GM12878 (cell line): ENCODE results near the gene GSK3A. TPM values are rescaled to one million over a fixed set of nuclear protein-coding genes. Genes with fewer than 3 reads are reported as not detected.

ENCODE experiments used
- ATAC-seq: fragments of 200-7000 bp; cut with Tn5 transposase; 3 replicates; pipeline ENCODE4 v1.9.1; 2020; ENCODE audit warnings: mild to moderate bottlenecking, moderate library complexity
- BruUV-seq: library from RNA; stranded (reverse); fragments of 400-500 nt; replicated peaks from 2 replicates; lab custom pipeline; 2021; lab: Mats Ljungman, UMichigan
- CTCF ChIA-PET: fragments of 300-600 bp; sonication (Branson Sonifier 250); formaldehyde crosslinking; extraction: SDS; loops from one replicate; lab custom pipeline; 2021; ENCODE audit warnings: inconsistent platforms; lab: Yijun Ruan, JAX
- POLR2A ChIA-PET: fragments of 350-600 bp; formaldehyde crosslinking; extraction: SDS; loops from one replicate; lab custom pipeline; 2021; ENCODE audit warnings: inconsistent platforms; lab: Charles Lee
- RAD21 ChIA-PET: fragments of 300-600 bp; sonication (Branson Sonifier 250); formaldehyde crosslinking; loops from one replicate; lab custom pipeline; 2023; ENCODE audit warnings: antibody characterized with exemption; ENCODE audit not compliant: unreplicated experiment; lab: Charles Lee
- SMC1A ChIA-PET: fragments of 300-600 bp; sonication (Branson Sonifier 250); formaldehyde crosslinking; loops from one replicate; lab custom pipeline; 2023; ENCODE audit not compliant: unreplicated experiment, uncharacterized antibody; lab: Charles Lee
- DNase-seq: peaks from one replicate; pipeline ENCODE4 v3.0.0-alpha.2; 2011; ENCODE audit warnings: low read depth, low spot score
- FAIRE-seq: peaks from 3 replicates; lab custom pipeline; 2011; peaks lifted over from hg19 to GRCh38; lab: Jason Lieb, UNC
- H2AFZ ChIP-seq: 2 replicates; pipeline ENCODE4 v1.6.0; 2011; ENCODE audit warnings: low read depth, low read length, control low read depth; ENCODE audit not compliant: control insufficient read depth
- H3K27ac ChIP-seq: 2 replicates; pipeline ENCODE4 v1.5.1; 2011; ENCODE audit warnings: control low read depth; ENCODE audit not compliant: control insufficient read depth, insufficient read depth
- H3K27me3 ChIP-seq, 2 experiments: replicated peaks in 1 of 2; 2 replicates each; pipeline versions ENCODE4 v1.6.0 to v1.6.1; 2011; ENCODE audit warnings: low read length in 1 of 2; ENCODE audit not compliant: control insufficient read depth in 2 of 2, insufficient read depth in 2 of 2
- H3K36me3 ChIP-seq, 2 experiments: 2 replicates each; pipeline ENCODE4 v1.5.1; 2011; ENCODE audit warnings: low read length in 1 of 2; ENCODE audit not compliant: control insufficient read depth in 2 of 2, insufficient read depth in 2 of 2
- H3K4me1 ChIP-seq: 2 replicates; pipeline ENCODE4 v1.6.1; 2011; ENCODE audit warnings: mild to moderate bottlenecking, low read length, moderate library complexity, mixed read lengths; ENCODE audit not compliant: control insufficient read depth, insufficient read depth
- H3K4me2 ChIP-seq: 2 replicates; pipeline ENCODE4 v1.6.0; 2011; ENCODE audit warnings: control low read depth; ENCODE audit not compliant: control insufficient read depth, insufficient read depth
- H3K4me3 ChIP-seq: fragments of 200-600 bp; sonication (generic); 2 replicates; pipeline ENCODE4 v1.5.1; 2016
- H3K79me2 ChIP-seq: 2 replicates; pipeline ENCODE4 v1.6.0; 2011; ENCODE audit warnings: low read length; ENCODE audit not compliant: control insufficient read depth, insufficient read depth
- H3K9ac ChIP-seq: 2 replicates; pipeline ENCODE4 v1.8.0; 2011; ENCODE audit warnings: low read length, control low read depth, mixed read lengths; ENCODE audit not compliant: control insufficient read depth, insufficient read depth
- H3K9me3 ChIP-seq: replicated peaks from 3 replicates; pipeline ENCODE4 v1.5.1; 2011; ENCODE audit warnings: mild to moderate bottlenecking, low read length; ENCODE audit not compliant: control insufficient read depth, insufficient read depth
- H4K20me1 ChIP-seq: 2 replicates; pipeline ENCODE4 v1.6.0; 2011; ENCODE audit not compliant: control insufficient read depth, insufficient read depth
- BACH1 ChIP-seq: fragments of 450-650 bp; IDR thresholded peaks from 2 replicates; pipeline ENCODE4 v1.6.1; 2017; ENCODE audit warnings: mild to moderate bottlenecking, borderline replicate concordance
- BHLHE40 ChIP-seq, 2 experiments: fragments of 450-650 bp in 1 of 2; IDR thresholded peaks; 2 replicates each; pipeline ENCODE4 v1.6.1; 2011 to 2017; ENCODE audit warnings: low read depth in 2 of 2, borderline replicate concordance in 1 of 2, improper control_type of control experiment in 1 of 2, low read length in 1 of 2, mild to moderate bottlenecking in 1 of 2
- CBX3 ChIP-seq: fragments of 200-600 bp; sonication (generic); IDR thresholded peaks from 2 replicates; pipeline ENCODE4 v1.6.1; 2016; ENCODE audit warnings: low read depth, borderline replicate concordance
- CHD1 ChIP-seq: IDR thresholded peaks from 2 replicates; pipeline ENCODE4 v1.6.1; 2012; ENCODE audit warnings: low read depth, low read length, improper control_type of control experiment
- HDGF ChIP-seq: fragments of 450-650 bp; IDR thresholded peaks from 2 replicates; pipeline ENCODE4 v1.6.1; 2016; ENCODE audit warnings: antibody characterized with exemption
- IRF4 ChIP-seq: IDR thresholded peaks from 2 replicates; pipeline ENCODE4 v1.6.1; 2011; ENCODE audit warnings: low read depth, low read length
- KLF5 ChIP-seq: fragments of 450-650 bp; IDR thresholded peaks from 2 replicates; pipeline ENCODE4 v1.6.1; 2014; ENCODE audit warnings: mild to moderate bottlenecking; ENCODE audit not compliant: partially characterized antibody
- MLLT1 ChIP-seq: fragments of 450-650 bp; IDR thresholded peaks from 2 replicates; pipeline ENCODE4 v1.6.1; 2016; ENCODE audit warnings: mild to moderate bottlenecking
- MTA2 ChIP-seq: fragments of 450-650 bp; IDR thresholded peaks from 2 replicates; pipeline ENCODE4 v1.6.1; 2016; ENCODE audit warnings: low read depth, mild to moderate bottlenecking, moderate library complexity
- NR2C1 ChIP-seq: fragments of 450-650 bp; IDR thresholded peaks from 2 replicates; pipeline ENCODE4 v1.6.1; 2017; ENCODE audit warnings: antibody characterized with exemption, mild to moderate bottlenecking, moderate library complexity
- RELA ChIP-seq: fragments of 450-650 bp; IDR thresholded peaks from 2 replicates; pipeline ENCODE4 v1.8.0; 2014; ENCODE audit warnings: borderline replicate concordance; ENCODE audit not compliant: partially characterized antibody
- SRF ChIP-seq, 2 experiments: IDR thresholded peaks; 2 replicates each; pipeline ENCODE4 v1.6.1; 2011; ENCODE audit warnings: low read depth in 2 of 2, low read length in 2 of 2, mild to moderate bottlenecking in 1 of 2, moderate library complexity in 1 of 2
- ZBTB4 ChIP-seq: fragments of 450-650 bp; formaldehyde crosslinking; IDR thresholded peaks from 2 replicates; pipeline ENCODE4 v1.4.0; 2022; ENCODE audit warnings: mild to moderate bottlenecking, moderate library complexity
- ZNF687 ChIP-seq: fragments of 450-650 bp; IDR thresholded peaks from 2 replicates; pipeline ENCODE4 v1.6.1; 2017; ENCODE audit warnings: mild to moderate bottlenecking, moderate library complexity
- whole genome bisulfite sequencing: methylation state at CpG from one replicate; pipeline ENCODE4 v1.1.6; 2016; ENCODE audit warnings: low lambda C conversion rate; ENCODE audit not compliant: insufficient replicate concordance, insufficient coverage; ENCODE audit errors: missing lambda C conversion rate; 5-methylcytosine and 5-hydroxymethylcytosine counted together
- in situ Hi-C: fragments of 300-500 bp; cut with MboI; formaldehyde crosslinking; loops from 9 replicates; pipeline ENCODE4 v1.14.3; 2018; ENCODE audit warnings: mixed read lengths
- intact Hi-C: fragments of 100-400 bp; cut with micrococcal nuclease; formaldehyde crosslinking; loops from one replicate; pipeline ENCODE4 v1.14.2; 2022; ENCODE audit not compliant: unreplicated experiment
- polyA plus RNA-seq, 11 experiments: library from polyadenylated mRNA; depleted of rRNA in 4 of 11; unstranded in 6 of 11; stranded (reverse) in 5 of 11; fragments of >200 nt; fragmentation: Nextera tagmentation in 4 of 11; fragmentation: Illumina TruSeq in 1 of 11; extraction: Ambion mirVana in 4 of 11; extraction: Trizol in 1 of 11; gene quantifications; 1 replicate in 1 of 11; 2 replicates in 10 of 11; pipeline versions ENCODE4 v1.2.1 to v1.2.3, GENCODE V29; 2011 to 2016; ENCODE audit warnings: inconsistent platforms in 2 of 11, missing spikeins in 2 of 11, low read depth in 1 of 11
- total RNA-seq, 4 experiments: library from RNA; depleted of rRNA in 3 of 4; stranded (reverse); fragments of >200 nt in 3 of 4; fragmentation: Illumina TruSeq in 1 of 4; extraction: Trizol in 1 of 4; gene quantifications; 2 replicates each; pipeline versions ENCODE4 v1.2.1 to v1.2.3, GENCODE V29; 2013 to 2021

Gene GSK3A
- total and polyA plus RNA-seq, 10 of the 15 experiments (the other 5 are each of a cell fraction or from before 2014, with no cell fraction given), result 1.00 to 47.9 (median 15.2) TPM

- Histone ChIP-seq H3K27ac (peak overlapping the region; percentile 94), H2AFZ (peak overlapping the region; percentile 50), H3K4me1 (peaks cover 25% of the 10 kb centered on the region), H3K9ac (peak overlapping the region; percentile 98), H3K79me2 (peaks cover 27% of the 10 kb centered on the region), H3K36me3 (peaks cover 3 to 19% of the 10 kb centered on the region in 2 experiments; a peak in 3 of 4 replicates), H3K4me2 (peak overlapping the region; percentile 99), H3K27me3 (no peaks in the 10 kb centered on the region), H3K4me3 (peak overlapping the region; percentile 91), H3K9me3 (no peaks in the 10 kb centered on the region), H4K20me1 (no peaks in the 10 kb centered on the region; the same call in 1 of the 2 replicates)
- FAIRE-seq (peak; percentile 94), ATAC-seq (peak; percentile 12), DNase-seq (no peak)
- RAD21 ChIA-PET, result interaction anchor here (0.6 to 3.1 kb wide), 9 partner anchors 9 to 162 kb away, joined by 3 to 23 read pairs (median 5); partner anchors contain the start of gene GSK3A
- CTCF ChIA-PET, result interaction anchor here (1.0 to 3.2 kb wide), 5 partner anchors 9 to 138 kb away, joined by 3 to 39 read pairs (median 10); partner anchors contain the start of genes GSK3A and POU2F2
- POLR2A ChIA-PET, result interaction anchor here (1.0 to 3.2 kb wide), 11 partner anchors 9 to 141 kb away, joined by 3 to 24 read pairs (median 4); partner anchors contain the start of genes ERF, GSK3A and ZNF526
- WGBS, result under 1% methylated on average over 18 of the region's 18 CpGs
- BruUV-seq, result no TSS peak
- SMC1A ChIA-PET, result interaction anchor here (1.0 to 3.2 kb wide), 7 partner anchors 9 to 157 kb away, joined by 3 to 24 read pairs (median 5); partner anchors contain the start of gene ERF
- in situ Hi-C loops (no loop called here), intact Hi-C loops (no loop called here)
- TF ChIP-seq BHLHE40 (IDR thresholded peaks at IDR 0.05; ENCODE audit: borderline replicate concordance in 1 of 2, low read depth in 2 of 2, low read length in 1 of 2) (peak in 1 of 2 experiments; percentile 64; a peak in 2 of 4 replicates), MTA2 (no peak), HDGF (peak; percentile 82; the same call in 1 of the 2 replicates), BACH1 (peak; percentile 36), IRF4 (no peak), SRF (IDR thresholded peaks at IDR 0.05; ENCODE audit: low read depth in 2 of 2, low read length in 2 of 2) (no peak), ZNF687 (no peak), KLF5 (no peak), CBX3 (no peak), ZBTB4 (CRISPR knock-in tag) (no peak), CHD1 (no peak), RELA (no peak), NR2C1 (no peak), MLLT1 (peak; percentile 54; the same call in 1 of the 2 replicates)
Observed at GRCh38 chr19:42270346-42271044, 28.1 kb upstream of the GSK3A start.
